HepG2 (cell line): Measurements from ENCODE around the gene CCDC116. TPM values are rescaled to one million over a fixed set of nuclear protein-coding genes. Genes with fewer than 3 reads are reported as not detected.

Experiments used
- CREB3 ChIP-seq: sonication (generic); formaldehyde crosslinking; IDR thresholded peaks from 2 replicates; pipeline ENCODE4 v1.5.0; 2020; ENCODE audit warnings: missing genetic modification reagents
- E2F1 ChIP-seq: sonication (generic); formaldehyde crosslinking; IDR thresholded peaks from 2 replicates; pipeline ENCODE4 v1.5.0; 2020; ENCODE audit warnings: missing genetic modification reagents
- GABPB1 ChIP-seq: IDR thresholded peaks from 2 replicates; pipeline ENCODE4 v1.6.1; 2016; ENCODE audit warnings: mild to moderate bottlenecking, missing genetic modification reagents, moderate library complexity, missing compliant biosample characterization
- GLMP ChIP-seq: sonication (generic); formaldehyde crosslinking; IDR thresholded peaks from 2 replicates; pipeline ENCODE4 v1.9.0; 2021; ENCODE audit warnings: missing genetic modification reagents, mild to moderate bottlenecking, borderline replicate concordance
- NFKBIZ ChIP-seq: IDR thresholded peaks from 2 replicates; pipeline ENCODE4 v1.6.1; 2018; ENCODE audit warnings: missing genetic modification reagents, missing compliant biosample characterization
- NRL ChIP-seq: sonication (generic); formaldehyde crosslinking; IDR thresholded peaks from 2 replicates; pipeline ENCODE4 v1.5.0; 2020; ENCODE audit warnings: missing genetic modification reagents, mild to moderate bottlenecking, moderate library complexity, borderline replicate concordance
- ONECUT2 ChIP-seq: sonication (generic); formaldehyde crosslinking; IDR thresholded peaks from 2 replicates; pipeline ENCODE4 v1.4.0; 2020; ENCODE audit warnings: missing genetic modification reagents
- RARG ChIP-seq: sonication (generic); formaldehyde crosslinking; IDR thresholded peaks from 2 replicates; pipeline ENCODE4 v1.4.0; 2020; ENCODE audit warnings: low read depth, mild to moderate bottlenecking, missing genetic modification reagents
- RBM22 ChIP-seq: fragments of 200-400 bp; formaldehyde crosslinking; optimal IDR thresholded peaks from 2 replicates; pipeline ENCODE3; 2017; ENCODE audit warnings: mild to moderate bottlenecking, low read length, moderate library complexity
- SIN3A ChIP-seq: IDR thresholded peaks from 2 replicates; pipeline ENCODE4 v1.6.1; 2011; ENCODE audit warnings: low read depth, mild to moderate bottlenecking, control low read depth, low read length, borderline replicate concordance
- SNAPC5 ChIP-seq: sonication (generic); formaldehyde crosslinking; IDR thresholded peaks from 2 replicates; pipeline ENCODE4 v1.8.1; 2023; ENCODE audit warnings: mild to moderate bottlenecking, missing genetic modification reagents, borderline replicate concordance
- ZBTB42 ChIP-seq: sonication (generic); formaldehyde crosslinking; IDR thresholded peaks from 2 replicates; pipeline ENCODE4 v1.5.0; 2020; ENCODE audit warnings: mild to moderate bottlenecking, missing genetic modification reagents
- ZMYM2 ChIP-seq: sonication (generic); formaldehyde crosslinking; IDR thresholded peaks from 2 replicates; pipeline ENCODE4 v1.8.0; 2022; ENCODE audit warnings: mild to moderate bottlenecking, missing genetic modification reagents
- ZNF33B ChIP-seq: sonication (generic); formaldehyde crosslinking; IDR thresholded peaks from 2 replicates; pipeline ENCODE4 v1.5.1; 2020; ENCODE audit warnings: mild to moderate bottlenecking, missing genetic modification reagents
- ZNF563 ChIP-seq: sonication (generic); formaldehyde crosslinking; IDR thresholded peaks from 2 replicates; pipeline ENCODE4 v1.8.0; 2022; ENCODE audit warnings: mild to moderate bottlenecking, moderate library complexity, missing genetic modification reagents
- ZNF607 ChIP-seq: sonication (generic); formaldehyde crosslinking; IDR thresholded peaks from 2 replicates; pipeline ENCODE4 v1.5.1; 2020; ENCODE audit warnings: missing genetic modification reagents, mild to moderate bottlenecking, borderline replicate concordance
- ZNF792 ChIP-seq: IDR thresholded peaks from 2 replicates; pipeline ENCODE4 v1.6.1; 2016
- polyA plus RNA-seq, 8 experiments: library from polyadenylated mRNA; depleted of rRNA in 3 of 8; stranded (reverse) in 7 of 8; unstranded in 1 of 8; fragments of >200 nt; fragmentation: Illumina TruSeq in 4 of 8; extraction: Trizol in 4 of 8; gene quantifications; 2 replicates each; pipeline versions ENCODE4 v1.2.1 to v1.2.3, GENCODE V29; 2011 to 2016; ENCODE audit warnings: low read depth in 4 of 8, missing spikeins in 1 of 8, mixed read lengths in 1 of 8; ENCODE audit not compliant: insufficient read depth in 1 of 8
- total RNA-seq, 5 experiments: library from RNA; depleted of rRNA; stranded (reverse); fragments of >200 nt; fragmentation: Illumina TruSeq; extraction: Trizol; gene quantifications; 2 replicates each; pipeline ENCODE4 v1.2.3, GENCODE V29; 2016; ENCODE audit warnings: low read depth in 1 of 5
- TF ChIP-seq, protein P1 (sequence below), 2 experiments: sonication (generic) in 1 of 2; formaldehyde crosslinking in 1 of 2; IDR thresholded peaks; 2 replicates each; pipeline versions ENCODE4 v1.4.0 to v1.6.1; 2016 to 2020; ENCODE audit warnings: borderline replicate concordance in 1 of 2, low read depth in 1 of 2, mild to moderate bottlenecking in 1 of 2, missing genetic modification reagents in 1 of 2
- TF ChIP-seq, protein P2 (sequence below): sonication (generic); formaldehyde crosslinking; IDR thresholded peaks from 2 replicates; pipeline ENCODE4 v1.4.0; 2020; ENCODE audit warnings: missing genetic modification reagents

CCDC116 gene
- total and polyA plus RNA-seq, 2 of the 13 experiments (the other 11 are each of a cell fraction or from before 2014, with no cell fraction given): 0.15 to 0.33 TPM

DNA sequence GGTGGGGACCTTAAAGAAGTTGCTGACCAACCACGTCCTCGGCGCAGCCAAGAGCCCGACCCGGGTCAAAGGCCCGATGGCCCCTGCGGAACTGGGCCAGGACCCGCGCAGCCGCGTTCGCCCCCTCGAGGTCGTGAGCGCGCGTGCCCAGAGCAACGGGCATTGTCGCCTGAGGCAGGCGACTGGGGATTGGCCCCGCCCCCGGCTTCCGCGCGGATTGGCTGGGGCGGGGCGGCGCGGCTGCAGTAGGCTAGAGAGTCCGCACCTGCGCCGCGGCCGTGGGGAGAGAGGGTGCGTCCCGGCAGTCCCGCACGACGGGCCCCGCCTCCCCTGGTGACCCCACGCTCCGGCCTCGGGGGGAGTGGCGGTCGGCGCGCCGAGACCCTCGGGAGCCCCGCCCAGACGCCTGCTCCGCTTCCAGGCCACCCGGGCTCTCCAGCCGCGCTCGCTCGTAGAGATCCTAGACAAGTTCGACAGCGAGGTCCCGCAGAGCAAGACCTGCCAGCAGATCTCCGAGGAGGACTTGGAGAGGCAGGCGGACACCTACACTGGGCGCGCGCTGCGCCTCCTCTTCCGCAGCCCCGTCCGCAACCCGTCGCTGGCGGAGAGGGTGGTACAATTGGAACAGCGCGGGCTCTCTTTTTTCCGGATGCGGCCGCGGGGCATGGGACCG, 24.9 kb downstream of the CCDC116 start (continued):
- TF ChIP-seq, protein P1, sequence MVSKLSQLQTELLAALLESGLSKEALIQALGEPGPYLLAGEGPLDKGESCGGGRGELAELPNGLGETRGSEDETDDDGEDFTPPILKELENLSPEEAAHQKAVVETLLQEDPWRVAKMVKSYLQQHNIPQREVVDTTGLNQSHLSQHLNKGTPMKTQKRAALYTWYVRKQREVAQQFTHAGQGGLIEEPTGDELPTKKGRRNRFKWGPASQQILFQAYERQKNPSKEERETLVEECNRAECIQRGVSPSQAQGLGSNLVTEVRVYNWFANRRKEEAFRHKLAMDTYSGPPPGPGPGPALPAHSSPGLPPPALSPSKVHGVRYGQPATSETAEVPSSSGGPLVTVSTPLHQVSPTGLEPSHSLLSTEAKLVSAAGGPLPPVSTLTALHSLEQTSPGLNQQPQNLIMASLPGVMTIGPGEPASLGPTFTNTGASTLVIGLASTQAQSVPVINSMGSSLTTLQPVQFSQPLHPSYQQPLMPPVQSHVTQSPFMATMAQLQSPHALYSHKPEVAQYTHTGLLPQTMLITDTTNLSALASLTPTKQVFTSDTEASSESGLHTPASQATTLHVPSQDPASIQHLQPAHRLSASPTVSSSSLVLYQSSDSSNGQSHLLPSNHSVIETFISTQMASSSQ (IDR thresholded peaks at IDR 0.05; ENCODE audit: low read depth): no peak
- TF ChIP-seq, protein P1 (CRISPR knock-in tag; IDR thresholded peaks at IDR 0.05; ENCODE audit: borderline replicate concordance): peak; percentile 28; the same call in 1 of the 2 replicates
- 0 out of 2 replicates have a peak, but pooled peaks have one; percentile 53 for TF ChIP-seq ZBTB42 (CRISPR knock-in tag)
- TF ChIP-seq E2F1 (CRISPR knock-in tag): peak; percentile 65
- no peak for TF ChIP-seq GLMP (CRISPR knock-in tag)
- peak; percentile 63; the same call in 1 of the 2 replicates for TF ChIP-seq CREB3 (CRISPR knock-in tag)
- TF ChIP-seq ZNF792 (CRISPR knock-in tag): 0 out of 2 replicates have a peak, but pooled peaks have one; percentile 40
- peak; percentile 80 for TF ChIP-seq GABPB1 (CRISPR knock-in tag)
- TF ChIP-seq ZMYM2: peak; percentile 73
- no peak; the same call in 1 of the 2 replicates for TF ChIP-seq SIN3A
- TF ChIP-seq NRL (CRISPR knock-in tag): peak; percentile 46; the same call in 1 of the 2 replicates
- no peak for TF ChIP-seq ZNF33B (CRISPR knock-in tag)
- TF ChIP-seq RBM22: no peak
- TF ChIP-seq ZNF563 (CRISPR knock-in tag): no peak; the same call in 1 of the 2 replicates
- TF ChIP-seq NFKBIZ (CRISPR knock-in tag): no peak
- no peak for TF ChIP-seq ONECUT2 (CRISPR knock-in tag)
- TF ChIP-seq SNAPC5 (CRISPR knock-in tag): peak; percentile 45; the same call in 1 of the 2 replicates
- TF ChIP-seq ZNF607: peak; percentile 93
- no peak for TF ChIP-seq RARG (CRISPR knock-in tag)
- TF ChIP-seq, protein P2, sequence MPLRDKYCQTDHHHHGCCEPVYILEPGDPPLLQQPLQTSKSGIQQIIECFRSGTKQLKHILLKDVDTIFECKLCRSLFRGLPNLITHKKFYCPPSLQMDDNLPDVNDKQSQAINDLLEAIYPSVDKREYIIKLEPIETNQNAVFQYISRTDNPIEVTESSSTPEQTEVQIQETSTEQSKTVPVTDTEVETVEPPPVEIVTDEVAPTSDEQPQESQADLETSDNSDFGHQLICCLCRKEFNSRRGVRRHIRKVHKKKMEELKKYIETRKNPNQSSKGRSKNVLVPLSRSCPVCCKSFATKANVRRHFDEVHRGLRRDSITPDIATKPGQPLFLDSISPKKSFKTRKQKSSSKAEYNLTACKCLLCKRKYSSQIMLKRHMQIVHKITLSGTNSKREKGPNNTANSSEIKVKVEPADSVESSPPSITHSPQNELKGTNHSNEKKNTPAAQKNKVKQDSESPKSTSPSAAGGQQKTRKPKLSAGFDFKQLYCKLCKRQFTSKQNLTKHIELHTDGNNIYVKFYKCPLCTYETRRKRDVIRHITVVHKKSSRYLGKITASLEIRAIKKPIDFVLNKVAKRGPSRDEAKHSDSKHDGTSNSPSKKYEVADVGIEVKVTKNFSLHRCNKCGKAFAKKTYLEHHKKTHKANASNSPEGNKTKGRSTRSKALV (CRISPR knock-in tag): peak; percentile 89; the same call in 1 of the 2 replicates
